ENCODE results near the gene AMBP. TPM values are rescaled to one million over a fixed set of nuclear protein-coding genes. Genes with fewer than 3 reads are reported as not detected.

AMBP gene
- total RNA-seq, 1 donor from 2014 or later: 1.0 TPM

GRCh38 chr9:114096866-114097612 lies 18.9 kb upstream of the AMBP start:
- H3K27ac ChIP-seq: no peak overlapping the region
- H3K9me3 ChIP-seq: no peaks in the 10 kb centered on the region
- no peak overlapping the region for H3K4me3 ChIP-seq
- H3K4me1 ChIP-seq: peaks cover 14% of the 10 kb centered on the region
- peaks cover 26% of the 10 kb centered on the region for H3K27me3 ChIP-seq (ENCODE audit: low read depth)
- DNase-seq (no peak), ATAC-seq (no peak)
- TF ChIP-seq, protein P1, sequence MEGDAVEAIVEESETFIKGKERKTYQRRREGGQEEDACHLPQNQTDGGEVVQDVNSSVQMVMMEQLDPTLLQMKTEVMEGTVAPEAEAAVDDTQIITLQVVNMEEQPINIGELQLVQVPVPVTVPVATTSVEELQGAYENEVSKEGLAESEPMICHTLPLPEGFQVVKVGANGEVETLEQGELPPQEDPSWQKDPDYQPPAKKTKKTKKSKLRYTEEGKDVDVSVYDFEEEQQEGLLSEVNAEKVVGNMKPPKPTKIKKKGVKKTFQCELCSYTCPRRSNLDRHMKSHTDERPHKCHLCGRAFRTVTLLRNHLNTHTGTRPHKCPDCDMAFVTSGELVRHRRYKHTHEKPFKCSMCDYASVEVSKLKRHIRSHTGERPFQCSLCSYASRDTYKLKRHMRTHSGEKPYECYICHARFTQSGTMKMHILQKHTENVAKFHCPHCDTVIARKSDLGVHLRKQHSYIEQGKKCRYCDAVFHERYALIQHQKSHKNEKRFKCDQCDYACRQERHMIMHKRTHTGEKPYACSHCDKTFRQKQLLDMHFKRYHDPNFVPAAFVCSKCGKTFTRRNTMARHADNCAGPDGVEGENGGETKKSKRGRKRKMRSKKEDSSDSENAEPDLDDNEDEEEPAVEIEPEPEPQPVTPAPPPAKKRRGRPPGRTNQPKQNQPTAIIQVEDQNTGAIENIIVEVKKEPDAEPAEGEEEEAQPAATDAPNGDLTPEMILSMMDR (IDR thresholded peaks at IDR 0.05): no peak
- H3K36me3 ChIP-seq: no peaks in the 10 kb centered on the region
- intact Hi-C loops (cut with DNase I): no loop called here

GRCh38 chr9:114096041-114096511 lies 18.0 kb upstream of the AMBP start:
- no peaks in the 10 kb centered on the region for H3K36me3 ChIP-seq
- H3K4me1 ChIP-seq: peaks cover 14% of the 10 kb centered on the region
- ATAC-seq: no peak
- H3K27me3 ChIP-seq (ENCODE audit: low read depth): peaks cover 26% of the 10 kb centered on the region
- intact Hi-C loops (cut with DNase I): no loop called here
- H3K27ac ChIP-seq: no peak overlapping the region
- DNase-seq: no peak
- no peak overlapping the region for H3K4me3 ChIP-seq
- TF ChIP-seq, protein P1 (IDR thresholded peaks at IDR 0.05): no peak
- H3K9me3 ChIP-seq: no peaks in the 10 kb centered on the region

DNA sequence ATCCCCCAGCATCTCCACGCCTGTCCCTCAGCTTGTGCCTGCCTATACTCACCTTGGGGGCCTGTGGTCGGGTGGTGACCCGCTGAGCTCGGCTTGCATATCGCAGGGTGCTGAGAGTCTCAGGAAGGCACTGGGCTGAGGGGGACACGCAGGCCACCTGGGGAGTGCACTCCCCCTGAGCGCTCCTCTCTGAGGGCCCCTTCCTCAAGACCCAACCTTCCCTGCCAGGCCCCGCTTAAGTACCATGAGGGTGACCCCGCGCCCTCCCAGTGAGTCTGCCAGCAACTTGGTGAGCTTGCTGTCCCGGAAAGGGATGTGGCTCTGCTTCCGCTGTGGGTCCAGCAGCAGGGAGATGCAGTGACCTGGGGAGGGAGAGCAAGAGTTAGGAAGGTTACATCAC lies 16.9 kb upstream of the AMBP start:
- no peak for DNase-seq
- H3K36me3 ChIP-seq: no peaks in the 10 kb centered on the region

GRCh38 chr9:114093761-114094505 lies 15.8 kb upstream of the AMBP start:
- Histone ChIP-seq H3K36me3 (no peaks in the 10 kb centered on the region), H3K27me3 (ENCODE audit: low read depth) (peaks cover 19% of the 10 kb centered on the region), H3K9me3 (no peaks in the 10 kb centered on the region), H3K27ac (no peak overlapping the region), H3K4me3 (no peak overlapping the region), H3K4me1 (peaks cover 11% of the 10 kb centered on the region)
- intact Hi-C loops (cut with DNase I): no loop called here
- ATAC-seq: no peak
- TF ChIP-seq, protein P1 (IDR thresholded peaks at IDR 0.05): no peak
- no peak for DNase-seq

More for the DNA sequence above, 16.9 kb upstream of the AMBP start:
- intact Hi-C loops (cut with DNase I): no loop called here
- Histone ChIP-seq H3K4me3 (no peak overlapping the region), H3K27ac (no peak overlapping the region), H3K27me3 (ENCODE audit: low read depth) (peaks cover 26% of the 10 kb centered on the region), H3K4me1 (peaks cover 14% of the 10 kb centered on the region), H3K9me3 (no peaks in the 10 kb centered on the region)
- TF ChIP-seq, protein P1 (IDR thresholded peaks at IDR 0.05): no peak
- ATAC-seq: no peak

DNA sequence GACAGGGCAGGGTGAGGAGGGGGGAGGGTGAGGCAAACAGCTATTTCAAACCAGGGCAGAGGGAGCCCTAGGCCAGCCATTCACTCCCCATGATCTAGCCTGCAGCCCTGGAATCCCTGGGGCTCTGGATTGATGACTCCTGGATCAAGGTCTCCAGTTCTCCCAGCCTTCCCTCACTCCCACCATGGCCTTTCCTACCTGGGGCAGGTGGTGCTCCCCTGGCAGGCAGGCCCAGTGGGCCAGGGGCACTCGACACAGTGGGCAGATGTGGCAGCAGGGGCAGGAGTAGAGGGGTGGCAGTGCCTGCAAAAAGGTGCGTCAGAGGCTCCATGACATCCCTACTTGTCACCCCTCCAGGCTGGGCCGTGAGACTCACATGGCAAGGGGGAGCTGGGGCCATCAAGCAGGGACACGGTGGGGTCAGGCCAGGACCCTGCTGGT lies 15.0 kb upstream of the AMBP start:
- ATAC-seq (no peak), DNase-seq (no peak)
- TF ChIP-seq, protein P1 (IDR thresholded peaks at IDR 0.05): no peak
- no peaks in the 10 kb centered on the region for H3K9me3 ChIP-seq
- no peaks in the 10 kb centered on the region for H3K36me3 ChIP-seq
- no peak overlapping the region for H3K27ac ChIP-seq
- intact Hi-C loops (cut with DNase I): no loop called here
- H3K27me3 ChIP-seq (ENCODE audit: low read depth): peaks cover 15% of the 10 kb centered on the region
- H3K4me1 ChIP-seq: peaks cover 7% of the 10 kb centered on the region
- H3K4me3 ChIP-seq: no peak overlapping the region
